NCI-H1930 (cell line): ENCODE data around the gene MANF.
"Not testable (repeated sequence)": the region's sequence is repeated elsewhere in the genome, so short reads cannot be mapped to it uniquely, and the experiment has no call there.

Source experiments
- DNase-seq, 2 experiments: peaks; one replicate each; lab custom pipeline; 2025; lab: John Stamatoyannopoulos, UW

Gene MANF

DNA sequence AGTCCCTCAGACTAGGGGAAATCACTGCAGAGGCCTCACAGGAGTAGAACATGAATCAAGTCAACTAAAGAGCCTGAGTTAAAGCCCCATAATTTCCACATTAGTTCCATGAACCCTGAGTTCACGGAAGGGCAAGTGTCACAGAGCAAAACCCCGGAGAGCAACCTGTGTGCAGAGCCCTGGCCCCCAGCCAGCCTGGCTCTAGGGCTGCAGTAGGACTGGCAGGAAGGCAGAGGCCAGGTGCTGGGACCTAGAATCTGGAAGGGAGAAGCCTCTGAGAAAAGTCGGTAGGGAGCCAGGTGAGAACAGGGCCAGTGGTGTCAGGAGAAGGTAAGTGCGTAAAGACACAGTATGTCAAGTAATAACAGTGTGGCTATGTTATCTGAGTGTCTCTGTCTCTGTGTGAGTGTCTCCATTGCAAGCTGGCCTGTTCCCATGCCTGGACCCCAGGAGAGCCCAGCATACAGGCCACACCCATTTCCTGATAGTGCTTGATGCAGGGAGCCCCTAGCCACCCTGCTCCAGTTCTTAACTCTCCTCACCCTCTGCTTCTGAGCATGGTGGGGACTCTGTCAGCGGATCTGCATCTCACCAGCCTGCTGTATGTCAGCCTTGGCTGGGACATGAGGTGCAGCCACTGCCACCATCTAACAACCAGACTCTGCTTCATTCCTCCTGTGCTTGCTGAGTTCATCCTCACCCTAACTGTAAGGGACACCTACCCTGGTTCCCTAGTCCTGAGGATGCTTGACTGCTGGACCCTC lies 11.3 kb upstream of the MANF start:
- DNase-seq = no peak

- no peak for DNase-seq
Observed at GRCh38 chr3:51374456-51374855, 10.6 kb upstream of the MANF start.

DNA sequence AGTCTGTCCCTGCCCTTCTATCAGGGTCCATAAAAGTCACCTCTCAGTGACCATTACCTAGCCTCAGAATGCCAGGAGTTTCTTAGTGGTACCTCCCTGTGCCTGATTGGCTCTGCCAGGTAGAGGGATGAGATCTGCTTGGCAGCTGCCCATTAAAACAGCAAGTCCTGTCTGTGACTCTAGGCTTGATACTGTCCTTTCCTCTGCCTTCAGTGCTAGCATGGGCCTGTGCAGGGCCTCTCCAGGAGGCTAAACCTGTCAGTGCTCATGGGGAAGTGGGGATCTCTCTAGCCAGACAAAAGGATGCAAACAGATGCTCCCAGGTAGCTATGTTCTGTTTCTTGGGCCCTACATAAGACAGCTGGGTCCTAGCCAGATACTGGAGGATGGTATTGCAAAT lies 10.0 kb upstream of the MANF start:
- DNase-seq = no peak

DNA sequence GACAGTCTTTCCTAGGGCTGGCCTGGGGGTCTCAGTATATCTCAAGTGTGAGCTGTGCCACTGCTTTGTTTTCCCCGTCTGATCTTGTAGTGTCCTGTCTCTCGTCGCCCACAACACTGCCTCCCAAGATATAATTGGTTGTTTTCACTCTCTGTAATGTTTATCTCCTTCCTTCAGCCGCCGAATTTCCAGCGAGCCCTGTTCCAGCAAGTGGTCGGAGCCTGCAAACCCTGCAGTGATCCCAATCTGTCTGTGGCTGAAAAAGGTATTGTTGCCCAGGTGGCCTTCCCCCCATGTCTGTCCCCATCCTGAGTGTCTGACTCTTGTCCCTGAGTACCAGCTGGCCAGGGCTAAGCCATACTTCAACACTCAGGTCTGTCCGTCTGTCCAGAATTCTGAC lies 9.5 kb upstream of the MANF start:
- DNase-seq = no peak

DNA sequence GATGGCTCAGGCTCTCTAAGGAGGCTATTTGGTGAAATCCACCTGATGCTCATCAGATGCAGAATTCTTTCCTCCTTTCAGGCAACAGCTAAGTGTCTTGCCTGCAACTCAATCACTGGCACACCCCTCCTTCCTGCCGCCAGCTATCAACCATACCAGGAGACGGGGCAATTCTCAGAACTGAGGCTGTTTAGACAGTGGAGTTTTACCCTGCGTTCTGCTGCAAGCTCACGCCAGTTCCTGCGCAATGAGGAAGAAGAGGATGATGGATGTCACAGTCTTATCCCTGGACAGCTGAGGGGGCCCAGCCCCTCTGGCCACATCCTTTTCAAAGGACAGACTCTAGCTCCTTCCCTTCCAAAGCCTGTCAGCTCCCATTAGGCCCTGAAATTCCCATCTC lies 7.0 kb upstream of the MANF start:
- DNase-seq = no peak

DNA sequence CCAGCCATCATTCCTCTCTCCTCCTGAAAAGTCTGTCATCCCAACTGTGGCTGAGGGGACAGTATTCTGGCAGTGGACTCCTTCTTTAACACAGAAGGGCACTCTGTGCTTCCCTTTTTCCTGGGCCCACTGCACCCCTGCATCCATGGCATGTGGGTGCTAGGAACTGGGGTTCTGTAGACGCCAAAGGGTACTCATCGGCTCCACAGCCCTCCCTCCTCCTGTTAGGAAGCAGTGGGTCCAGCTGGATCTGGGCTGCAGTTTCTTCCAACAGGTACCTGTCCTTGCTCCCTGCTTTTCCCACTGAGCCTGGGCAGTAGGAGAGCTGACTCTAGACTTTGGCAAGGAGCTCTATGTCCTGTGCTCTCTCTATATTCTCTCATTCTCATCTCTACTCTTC lies 6.4 kb upstream of the MANF start:
- no peak for DNase-seq

DNA sequence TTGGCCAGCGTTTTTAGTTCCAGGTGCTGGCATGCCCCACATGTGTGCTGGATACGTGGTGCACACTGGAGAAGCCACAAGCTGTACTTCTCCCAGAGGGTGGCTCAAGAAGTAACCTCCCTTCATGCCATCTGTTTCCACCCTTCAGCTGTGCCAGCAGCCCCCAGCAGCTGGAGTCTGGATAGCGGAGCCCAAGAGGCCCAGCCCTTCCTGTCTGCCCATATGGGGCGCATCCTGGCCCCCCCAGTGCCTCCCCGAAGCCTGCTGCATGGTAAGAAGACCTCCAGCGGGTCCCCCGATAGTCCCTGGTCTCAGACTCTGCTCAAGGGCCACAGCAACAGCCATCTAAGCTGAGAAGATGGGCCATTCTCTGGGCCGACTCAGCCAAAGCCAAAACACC lies 5.8 kb upstream of the MANF start:
- DNase-seq = no peak

- no peak for DNase-seq
Observed at GRCh38 chr3:51379746-51380455, 5.2 kb upstream of the MANF start.

GRCh38 chr3:51380601-51381332 lies 4.3 kb upstream of the MANF start:
- DNase-seq = no peak

- no peak for DNase-seq
Observed at GRCh38 chr3:51381333-51381705, 3.8 kb upstream of the MANF start.

- no peak for DNase-seq
Observed at GRCh38 chr3:51382076-51382745, 2.9 kb upstream of the MANF start.

GRCh38 chr3:51382947-51383578 lies 2.0 kb upstream of the MANF start:
- DNase-seq = no peak

DNA sequence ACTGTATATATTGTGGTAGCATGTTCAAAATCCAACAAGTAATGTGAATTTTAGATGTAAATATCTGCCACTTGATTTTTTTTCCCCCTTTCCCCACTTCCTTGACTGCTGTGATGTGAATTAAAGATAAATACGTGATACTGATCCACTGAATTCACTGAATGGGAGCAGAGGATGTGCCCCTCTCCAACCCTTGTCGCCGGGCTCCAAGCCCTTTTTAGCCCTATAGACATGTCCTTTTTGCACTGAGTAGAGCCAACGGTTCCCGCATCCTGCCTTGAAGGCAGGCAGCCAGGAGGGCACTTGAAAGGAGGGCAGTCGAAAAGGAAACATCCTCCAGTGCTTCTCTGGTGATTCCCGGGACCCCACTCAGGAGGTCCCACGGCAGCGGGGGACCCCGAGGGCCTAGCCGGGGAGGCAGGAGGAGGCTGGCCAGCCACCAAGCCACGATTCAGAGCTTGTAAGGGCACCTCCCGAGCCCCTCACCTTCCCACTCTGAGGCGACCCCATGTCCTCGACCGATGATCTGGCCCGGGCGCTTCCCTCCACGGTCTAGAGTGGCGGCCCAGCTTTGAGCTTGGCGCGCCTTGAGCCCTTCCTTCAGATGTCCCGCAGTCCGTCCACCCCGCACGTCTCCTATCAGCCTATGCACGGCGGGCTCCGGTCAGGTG lies 901 bp upstream of the MANF start:
- DNase-seq = no peak

GRCh38 chr3:51385621-51386091 lies 565 bp downstream of the MANF start:
- no peak for DNase-seq

DNA sequence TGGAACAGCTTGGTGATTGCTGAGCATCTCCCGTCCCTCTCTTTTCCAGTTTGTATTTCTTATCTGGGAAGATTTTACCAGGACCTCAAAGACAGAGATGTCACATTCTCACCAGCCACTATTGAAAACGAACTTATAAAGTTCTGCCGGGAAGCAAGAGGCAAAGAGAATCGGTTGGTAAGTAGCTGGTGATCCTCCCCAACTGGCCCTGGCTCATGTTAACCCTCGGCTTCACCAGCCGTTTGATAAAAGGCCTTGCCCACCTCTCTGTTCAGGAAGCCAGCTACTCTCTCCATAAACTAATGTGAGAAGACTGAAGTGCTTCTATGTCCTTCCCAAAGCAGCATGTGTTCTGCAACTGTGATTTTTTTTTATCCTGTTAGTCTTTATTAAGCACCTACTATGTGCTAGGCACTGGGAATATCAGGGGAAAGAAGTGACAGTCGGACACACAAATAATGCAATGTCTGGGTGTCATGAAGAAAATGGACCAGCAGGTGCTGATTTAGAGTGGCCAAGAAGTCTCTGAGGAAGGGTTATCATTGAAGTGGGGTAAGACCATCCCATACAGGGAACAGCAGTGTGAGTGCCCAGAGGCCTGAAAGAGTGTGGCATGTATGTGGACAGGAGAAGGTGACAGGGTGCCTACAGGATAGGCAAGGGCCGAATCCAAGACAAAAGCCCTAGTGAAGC lies 1.2 kb downstream of the MANF start:
- DNase-seq = no peak

DNA sequence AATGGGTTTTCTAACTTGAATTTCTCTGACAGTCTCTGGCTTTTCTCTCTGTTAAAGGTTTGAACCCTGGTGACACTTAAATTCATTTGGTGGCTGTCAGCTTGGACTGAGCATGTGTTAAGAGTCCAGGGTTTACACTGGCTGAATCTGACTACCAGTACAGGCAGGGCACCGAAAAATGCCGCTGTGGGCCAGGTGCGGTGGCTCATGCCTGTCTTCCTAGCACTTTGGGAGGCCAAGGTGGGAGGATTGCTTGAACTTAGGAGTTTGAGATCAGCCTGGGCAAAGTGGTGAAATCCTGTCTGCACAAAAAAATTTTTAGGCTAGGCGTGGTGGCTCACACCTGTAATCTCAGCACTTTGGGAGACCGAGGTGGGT lies 1.8 kb downstream of the MANF start:
- DNase-seq = no peak

DNA sequence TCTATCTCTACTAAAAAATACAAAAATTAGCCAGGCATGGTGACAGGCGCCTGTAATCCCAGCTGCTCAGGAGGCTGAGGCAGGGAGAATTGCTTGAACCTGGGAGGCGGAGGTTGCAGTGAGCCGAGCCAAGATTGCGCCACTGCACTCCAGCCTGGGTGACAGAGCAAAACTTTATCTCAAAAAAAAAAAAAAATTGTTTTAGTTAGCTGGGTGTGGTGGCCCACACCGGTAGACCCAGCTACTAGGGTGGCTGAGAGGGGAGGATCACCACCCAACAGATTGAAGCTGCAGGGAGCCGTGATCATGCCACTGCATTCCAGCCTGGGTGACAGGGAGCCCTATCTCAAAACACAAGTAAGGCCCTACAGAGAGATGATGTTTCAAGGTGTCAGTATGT lies 2.2 kb downstream of the MANF start:
- not testable (repeated sequence) for DNase-seq

DNA sequence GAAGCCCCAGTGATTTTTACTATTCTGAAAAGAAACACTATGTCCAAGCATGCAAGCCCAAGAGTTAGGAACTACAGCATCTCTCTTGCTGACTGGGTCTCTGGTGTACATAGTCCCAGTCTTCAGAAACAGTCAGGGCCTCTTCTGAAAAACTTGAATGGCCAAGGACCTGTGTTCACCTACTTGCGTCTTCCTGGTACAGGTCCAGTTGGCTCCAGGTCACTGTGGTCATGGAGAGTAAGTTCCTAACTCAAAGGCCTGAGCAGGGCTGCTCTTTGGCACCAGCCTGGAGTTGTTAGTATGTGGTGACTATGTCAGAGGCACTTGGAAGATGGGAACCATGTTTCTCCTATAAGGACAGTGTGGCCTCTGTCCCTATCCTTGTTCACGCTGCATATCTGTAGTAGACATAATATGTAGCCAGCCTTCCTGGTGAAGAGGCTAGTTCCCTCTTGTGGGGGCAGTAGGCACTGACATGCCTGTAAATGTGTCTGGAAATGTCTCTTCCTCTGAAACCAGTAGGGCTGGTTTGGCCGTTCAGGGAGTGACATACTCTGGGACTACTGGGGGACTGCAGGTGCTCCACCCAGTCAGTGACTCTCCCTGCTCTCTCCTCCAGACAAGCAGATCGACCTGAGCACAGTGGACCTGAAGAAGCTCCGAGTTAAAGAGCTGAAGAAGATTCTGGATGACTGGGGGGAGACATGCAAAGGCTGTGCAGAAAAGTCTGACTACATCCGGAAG lies 3.4 kb downstream of the MANF start:
- DNase-seq = no peak

GRCh38 chr3:51389423-51390183 lies 4.5 kb downstream of the MANF start:
- DNase-seq = no peak
